Colonic mucosa (tissue), 4 donors: ENCODE results near the gene FDPS. TPM values are rescaled to one million over a fixed set of nuclear protein-coding genes. Genes with fewer than 3 reads are reported as not detected.

ENCODE experiments used
- DNase-seq: peaks from one replicate; pipeline ENCODE4 v3.0.0-alpha.2; 2020
- H3K27ac ChIP-seq: fragments of 200-600 bp; one replicate; pipeline ENCODE4 v1.8.0; 2021
- H3K27me3 ChIP-seq: fragments of 200-600 bp; one replicate; pipeline ENCODE4 v1.8.0; 2021
- H3K36me3 ChIP-seq: fragments of 200-600 bp; one replicate; pipeline ENCODE4 v1.8.0; 2021
- H3K4me1 ChIP-seq: fragments of 200-600 bp; one replicate; pipeline ENCODE4 v1.8.0; 2021; ENCODE audit warnings: mild to moderate bottlenecking
- H3K4me3 ChIP-seq: fragments of 200-600 bp; one replicate; pipeline ENCODE4 v1.8.0; 2021
- H3K9ac ChIP-seq, 2 donors: one replicate each; pipeline ENCODE4 v1.7.0; 2013; ENCODE audit warnings: control low read depth in 2 of 2, low read depth in 2 of 2, low read length in 2 of 2
- H3K9me3 ChIP-seq: fragments of 200-600 bp; one replicate; pipeline ENCODE4 v1.8.0; 2021
- CTCF ChIP-seq: fragments of 200-600 bp; IDR thresholded peaks from one replicate; pipeline ENCODE4 v1.8.0; 2022; ENCODE audit warnings: antibody characterized with exemption, mild to moderate bottlenecking
- intact Hi-C: fragments of 100-400 bp; cut with DNase I; formaldehyde crosslinking; loops from one replicate; pipeline ENCODE4 v1.14.1; 2022
- total RNA-seq, 2 donors: library from RNA; stranded (reverse); fragmentation: NEBNext Ultra II Directional in 1 of 2; extraction: Animal tissue kit (Norgen Biotek cat#: 25700) in 1 of 2; gene quantifications; one replicate each; pipeline ENCODE4 v1.2.1, GENCODE V29; 2021
- donor health status: healthy.
- donor health status: DM: no; HTN: no; CAD: no.
- donor health status: DM: no; HTN: no; CAD: no.

FDPS gene
- total RNA-seq, 2 donors from 2014 or later = 300 to 501 TPM

GRCh38 chr1:155279268-155279667 lies 29.4 kb upstream of the FDPS start:
- Histone ChIP-seq H3K9ac (no peak overlapping the region), H3K4me3 (no peak overlapping the region), H3K9me3 (no peaks in the 10 kb centered on the region), H3K27me3 (no peaks in the 10 kb centered on the region), H3K27ac (no peak overlapping the region), H3K36me3 (no peaks in the 10 kb centered on the region), H3K4me1 (no peaks in the 10 kb centered on the region)
- DNase-seq = no peak
- intact Hi-C loops = loop anchor here (5.0 kb wide), 1 partner anchor 43 kb away; the partner anchor contains the start of gene RUSC1
- TF ChIP-seq CTCF = no peak

- H3K9me3 ChIP-seq = no peaks in the 10 kb centered on the region
- H3K4me3 ChIP-seq = no peak overlapping the region
- no peaks in the 10 kb centered on the region for H3K4me1 ChIP-seq
- TF ChIP-seq CTCF = no peak
- intact Hi-C loops = no loop called here
- no peaks in the 10 kb centered on the region for H3K36me3 ChIP-seq
- DNase-seq = no peak
- no peak overlapping the region for H3K9ac ChIP-seq
- H3K27ac ChIP-seq = no peak overlapping the region
- H3K27me3 ChIP-seq = no peaks in the 10 kb centered on the region
Measured at GRCh38 chr1:155282488-155283091, 26.1 kb upstream of the FDPS start.

GRCh38 chr1:155284476-155284875 lies 24.2 kb upstream of the FDPS start:
- Histone ChIP-seq H3K27ac (no peak overlapping the region), H3K4me3 (no peak overlapping the region), H3K9ac (no peak overlapping the region), H3K27me3 (no peaks in the 10 kb centered on the region), H3K36me3 (no peaks in the 10 kb centered on the region), H3K9me3 (no peaks in the 10 kb centered on the region), H3K4me1 (no peaks in the 10 kb centered on the region)
- intact Hi-C loops = no loop called here
- no peak for TF ChIP-seq CTCF
- DNase-seq = no peak

GRCh38 chr1:155285063-155285462 lies 23.6 kb upstream of the FDPS start:
- Histone ChIP-seq H3K4me3 (no peak overlapping the region), H3K9ac (no peak overlapping the region), H3K27ac (no peak overlapping the region), H3K9me3 (no peaks in the 10 kb centered on the region), H3K36me3 (no peaks in the 10 kb centered on the region), H3K27me3 (no peaks in the 10 kb centered on the region), H3K4me1 (no peaks in the 10 kb centered on the region)
- TF ChIP-seq CTCF = no peak
- no peak for DNase-seq
- intact Hi-C loops = no loop called here

- Histone ChIP-seq H3K4me1 (no peaks in the 10 kb centered on the region), H3K9ac (no peak overlapping the region), H3K27me3 (no peaks in the 10 kb centered on the region), H3K27ac (no peak overlapping the region), H3K36me3 (no peaks in the 10 kb centered on the region), H3K9me3 (no peaks in the 10 kb centered on the region), H3K4me3 (no peak overlapping the region)
- TF ChIP-seq CTCF = no peak
- no peak for DNase-seq
- intact Hi-C loops = no loop called here
Measured at GRCh38 chr1:155285631-155286044, 23.0 kb upstream of the FDPS start.
